ENCODE results near the gene BRAF.

The BRAF gene

GRCh38 chr7:140734729-140735128, 190.0 kb downstream of the BRAF start:
- ATAC-seq = no peak

DNA sequence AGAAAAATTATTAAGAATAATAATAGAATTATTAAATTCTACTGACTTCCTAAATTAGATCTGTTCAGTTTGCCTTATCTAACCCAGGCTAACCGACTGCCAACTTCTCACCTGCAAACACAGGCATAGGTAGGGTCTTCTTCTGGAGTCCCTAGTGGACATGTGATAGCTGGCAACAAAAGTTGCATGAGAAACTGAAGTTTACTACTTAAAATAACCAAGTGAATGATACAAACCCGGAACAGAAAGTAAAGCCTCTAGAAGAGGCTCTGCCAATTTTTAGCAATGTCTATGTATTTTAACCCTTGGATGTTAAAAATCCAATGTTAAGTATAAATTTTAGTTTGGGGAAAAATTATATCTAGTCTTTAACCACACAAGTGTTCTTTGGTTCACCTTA, 190.6 kb downstream of the BRAF start:
- no peak for TF ChIP-seq ZFP30 (CRISPR knock-in tag; IDR thresholded peaks at IDR 0.05)
- TF ChIP-seq ZFP3 (CRISPR knock-in tag; IDR thresholded peaks at IDR 0.05) = no peak
- no peak for TF ChIP-seq TSHZ2 (CRISPR knock-in tag; IDR thresholded peaks at IDR 0.05)
- TF ChIP-seq ZNF565 (CRISPR knock-in tag; conservative IDR thresholded peaks at IDR 0.05; ENCODE audit: low read depth) = no peak
- no peak for TF ChIP-seq ARNTL (CRISPR knock-in tag; IDR thresholded peaks at IDR 0.05; ENCODE audit: borderline replicate concordance, low read depth)
- no peak for TF ChIP-seq RARB (CRISPR knock-in tag; IDR thresholded peaks at IDR 0.05)
- TF ChIP-seq ISL1 (CRISPR knock-in tag; IDR thresholded peaks at IDR 0.05) = no peak
- no peak for TF ChIP-seq SNAI2 (CRISPR knock-in tag; IDR thresholded peaks at IDR 0.05)
- TF ChIP-seq ZNF8 (CRISPR knock-in tag; IDR thresholded peaks at IDR 0.05) = no peak
- TF ChIP-seq CSDC2 (CRISPR knock-in tag; IDR thresholded peaks at IDR 0.05) = no peak
- TF ChIP-seq, protein P1, sequence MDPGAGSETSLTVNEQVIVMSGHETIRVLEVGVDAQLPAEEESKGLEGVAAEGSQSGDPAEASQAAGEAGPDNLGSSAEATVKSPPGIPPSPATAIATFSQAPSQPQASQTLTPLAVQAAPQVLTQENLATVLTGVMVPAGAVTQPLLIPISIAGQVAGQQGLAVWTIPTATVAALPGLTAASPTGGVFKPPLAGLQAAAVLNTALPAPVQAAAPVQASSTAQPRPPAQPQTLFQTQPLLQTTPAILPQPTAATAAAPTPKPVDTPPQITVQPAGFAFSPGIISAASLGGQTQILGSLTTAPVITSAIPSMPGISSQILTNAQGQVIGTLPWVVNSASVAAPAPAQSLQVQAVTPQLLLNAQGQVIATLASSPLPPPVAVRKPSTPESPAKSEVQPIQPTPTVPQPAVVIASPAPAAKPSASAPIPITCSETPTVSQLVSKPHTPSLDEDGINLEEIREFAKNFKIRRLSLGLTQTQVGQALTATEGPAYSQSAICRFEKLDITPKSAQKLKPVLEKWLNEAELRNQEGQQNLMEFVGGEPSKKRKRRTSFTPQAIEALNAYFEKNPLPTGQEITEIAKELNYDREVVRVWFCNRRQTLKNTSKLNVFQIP (CRISPR knock-in tag; IDR thresholded peaks at IDR 0.05; ENCODE audit: borderline replicate concordance, low read depth) = no peak
- no peak for TF ChIP-seq GLIS3 (CRISPR knock-in tag; IDR thresholded peaks at IDR 0.05)
- TF ChIP-seq ZC3H10 (CRISPR knock-in tag; IDR thresholded peaks at IDR 0.05) = no peak
- TF ChIP-seq TCF4 (CRISPR knock-in tag; IDR thresholded peaks at IDR 0.05; ENCODE audit: borderline replicate concordance) = no peak
- ATAC-seq = no peak

More at GRCh38 chr7:140734729-140735128, 190.0 kb downstream of the BRAF start:
- no peak for TF ChIP-seq ZNF70 (CRISPR knock-in tag; IDR thresholded peaks at IDR 0.05)
- TF ChIP-seq PPARA (CRISPR knock-in tag; IDR thresholded peaks at IDR 0.05; ENCODE audit: borderline replicate concordance) = no peak
- TF ChIP-seq ZNF8 (CRISPR knock-in tag; IDR thresholded peaks at IDR 0.05) = no peak

DNA sequence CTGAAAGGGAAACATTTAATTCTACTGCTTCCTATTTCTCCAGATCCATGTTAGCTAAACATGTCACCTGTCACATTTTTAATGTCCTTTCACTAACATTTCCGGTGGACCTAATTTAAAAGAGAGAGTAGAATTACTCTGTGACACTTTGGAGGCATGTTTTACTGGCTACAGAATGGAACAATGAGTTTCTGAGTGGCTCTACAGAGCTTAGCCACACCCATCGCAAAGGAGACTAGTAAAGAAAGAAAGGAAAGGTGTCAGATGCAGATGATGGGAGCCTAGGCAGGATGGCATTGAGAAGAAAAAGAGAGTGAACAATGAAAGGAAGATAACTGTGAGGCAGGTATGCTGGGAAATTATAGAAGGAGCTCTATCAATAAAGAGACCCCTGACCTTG, 192.3 kb downstream of the BRAF start:
- ATAC-seq = no peak
- no peak for TF ChIP-seq TCF4 (CRISPR knock-in tag; IDR thresholded peaks at IDR 0.05; ENCODE audit: borderline replicate concordance)
- TF ChIP-seq RARB (CRISPR knock-in tag; IDR thresholded peaks at IDR 0.05) = no peak
- TF ChIP-seq ESRRG (CRISPR knock-in tag; IDR thresholded peaks at IDR 0.05) = no peak
- TF ChIP-seq CSRNP3 (CRISPR knock-in tag; IDR thresholded peaks at IDR 0.05) = no peak
- no peak for TF ChIP-seq SNAI2 (CRISPR knock-in tag; IDR thresholded peaks at IDR 0.05)
- TF ChIP-seq, protein P1 (CRISPR knock-in tag; IDR thresholded peaks at IDR 0.05; ENCODE audit: borderline replicate concordance, low read depth) = no peak
- TF ChIP-seq ARNTL (CRISPR knock-in tag; IDR thresholded peaks at IDR 0.05; ENCODE audit: borderline replicate concordance, low read depth) = no peak
- TF ChIP-seq ZC3H10 (CRISPR knock-in tag; IDR thresholded peaks at IDR 0.05) = no peak
- TF ChIP-seq GLIS3 (CRISPR knock-in tag; IDR thresholded peaks at IDR 0.05) = no peak
- no peak for TF ChIP-seq CSDC2 (CRISPR knock-in tag; IDR thresholded peaks at IDR 0.05)
- TF ChIP-seq TOX (CRISPR knock-in tag; IDR thresholded peaks at IDR 0.05; ENCODE audit: borderline replicate concordance) = no peak
- no peak for TF ChIP-seq ZFP3 (CRISPR knock-in tag; IDR thresholded peaks at IDR 0.05)
- TF ChIP-seq, protein P2, sequence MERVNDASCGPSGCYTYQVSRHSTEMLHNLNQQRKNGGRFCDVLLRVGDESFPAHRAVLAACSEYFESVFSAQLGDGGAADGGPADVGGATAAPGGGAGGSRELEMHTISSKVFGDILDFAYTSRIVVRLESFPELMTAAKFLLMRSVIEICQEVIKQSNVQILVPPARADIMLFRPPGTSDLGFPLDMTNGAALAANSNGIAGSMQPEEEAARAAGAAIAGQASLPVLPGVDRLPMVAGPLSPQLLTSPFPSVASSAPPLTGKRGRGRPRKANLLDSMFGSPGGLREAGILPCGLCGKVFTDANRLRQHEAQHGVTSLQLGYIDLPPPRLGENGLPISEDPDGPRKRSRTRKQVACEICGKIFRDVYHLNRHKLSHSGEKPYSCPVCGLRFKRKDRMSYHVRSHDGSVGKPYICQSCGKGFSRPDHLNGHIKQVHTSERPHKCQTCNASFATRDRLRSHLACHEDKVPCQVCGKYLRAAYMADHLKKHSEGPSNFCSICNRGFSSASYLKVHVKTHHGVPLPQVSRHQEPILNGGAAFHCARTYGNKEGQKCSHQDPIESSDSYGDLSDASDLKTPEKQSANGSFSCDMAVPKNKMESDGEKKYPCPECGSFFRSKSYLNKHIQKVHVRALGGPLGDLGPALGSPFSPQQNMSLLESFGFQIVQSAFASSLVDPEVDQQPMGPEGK (CRISPR knock-in tag; IDR thresholded peaks at IDR 0.05; ENCODE audit: borderline replicate concordance) = no peak
- TF ChIP-seq TSHZ2 (CRISPR knock-in tag; IDR thresholded peaks at IDR 0.05) = no peak
- TF ChIP-seq BACH2 (CRISPR knock-in tag; IDR thresholded peaks at IDR 0.05; ENCODE audit: borderline replicate concordance) = no peak
- TF ChIP-seq ZNF565 (CRISPR knock-in tag; conservative IDR thresholded peaks at IDR 0.05; ENCODE audit: low read depth) = no peak
- TF ChIP-seq ZNF8 (CRISPR knock-in tag; IDR thresholded peaks at IDR 0.05) = no peak
- no peak for TF ChIP-seq ZNF70 (CRISPR knock-in tag; IDR thresholded peaks at IDR 0.05)
- TF ChIP-seq ISL1 (CRISPR knock-in tag; IDR thresholded peaks at IDR 0.05) = no peak
- no peak for TF ChIP-seq OSR1 (CRISPR knock-in tag; IDR thresholded peaks at IDR 0.05)
